Activated gamma-delta T cell (primary cell): ENCODE data around the gene STX10.
"Not testable (repeated sequence)": the region's sequence is repeated elsewhere in the genome, so short reads cannot be mapped to it uniquely, and the experiment has no call there.

Experiments used
- DNase-seq: peaks from one replicate; lab custom pipeline; 2025; lab: John Stamatoyannopoulos, UW

The STX10 gene

DNA sequence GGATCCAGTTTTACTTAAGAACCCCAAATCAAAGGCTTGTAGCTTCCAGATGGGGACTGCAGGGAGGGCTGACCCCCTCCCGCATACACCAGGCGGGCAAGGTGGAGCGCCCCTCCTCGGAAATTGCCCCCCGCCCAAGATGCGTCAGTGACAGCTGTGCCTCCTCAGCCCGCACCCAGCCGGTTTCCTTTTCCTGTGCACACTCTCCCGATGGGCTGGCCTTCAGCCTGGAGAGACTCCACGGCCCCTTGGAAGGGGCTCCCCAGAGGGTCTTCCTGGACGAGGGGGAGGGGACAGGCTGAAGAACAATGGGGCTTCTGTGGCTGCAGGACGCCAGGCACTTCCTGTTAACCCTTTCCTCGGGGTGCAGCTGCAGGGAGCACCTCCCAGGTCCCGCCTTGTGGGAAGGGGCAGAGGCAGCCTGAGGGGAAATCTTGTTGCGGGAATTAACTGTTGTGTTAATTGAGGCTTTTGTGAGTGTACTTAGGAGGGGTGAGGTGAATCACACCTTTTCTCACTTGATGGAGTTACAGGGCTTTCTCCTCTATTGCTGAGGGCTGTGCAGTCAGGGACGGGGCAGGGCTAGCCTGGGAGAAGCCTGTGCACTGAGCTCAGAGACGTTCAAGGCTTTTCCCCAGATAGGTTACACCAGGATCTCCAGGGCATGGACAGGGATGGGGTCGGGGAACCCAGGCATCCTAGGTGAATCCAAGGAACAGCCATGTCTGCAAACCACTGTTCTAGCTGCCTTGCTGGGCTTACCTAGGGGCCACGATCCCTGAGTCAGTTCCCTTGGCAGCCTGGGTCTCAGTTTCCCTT is 14.4 kb upstream of the STX10 start:
- DNase-seq = peak; percentile 31

DNA sequence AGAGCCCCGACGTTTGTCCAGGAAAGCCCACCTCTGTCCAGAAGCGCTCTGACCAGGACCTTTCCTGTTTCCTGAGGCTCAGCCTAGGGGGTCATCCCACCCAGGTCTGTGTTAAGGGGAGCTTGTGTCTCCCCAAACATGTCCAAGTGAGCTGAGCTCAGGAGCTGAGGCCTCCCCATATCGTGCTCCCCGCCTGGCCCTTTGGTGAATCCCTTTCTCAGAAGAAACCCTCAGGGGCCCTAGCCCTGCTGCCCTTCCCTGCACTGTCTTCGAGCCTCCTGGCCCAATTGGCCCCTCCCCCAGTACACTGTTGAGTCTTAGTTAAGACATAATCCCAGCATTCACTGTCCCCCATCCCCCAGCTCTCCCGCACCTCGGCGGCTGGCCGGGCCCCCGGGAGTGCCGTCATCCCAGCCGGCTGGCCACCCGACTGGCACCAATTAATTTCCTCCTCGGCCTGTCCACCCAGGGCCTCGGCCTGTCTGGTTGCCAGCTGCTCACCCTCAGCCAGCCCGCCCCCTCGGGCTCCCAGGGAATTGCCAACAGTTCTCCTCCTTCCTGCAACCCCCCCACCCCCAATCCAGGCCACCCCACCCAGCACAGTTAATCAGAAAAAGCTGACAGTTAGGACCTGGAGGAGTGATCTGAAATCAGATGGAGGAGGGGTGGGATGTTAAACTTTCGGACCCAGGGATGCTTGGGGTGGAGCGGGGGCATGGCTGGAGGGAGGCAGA is 13.6 kb upstream of the STX10 start:
- no peak for DNase-seq

DNA sequence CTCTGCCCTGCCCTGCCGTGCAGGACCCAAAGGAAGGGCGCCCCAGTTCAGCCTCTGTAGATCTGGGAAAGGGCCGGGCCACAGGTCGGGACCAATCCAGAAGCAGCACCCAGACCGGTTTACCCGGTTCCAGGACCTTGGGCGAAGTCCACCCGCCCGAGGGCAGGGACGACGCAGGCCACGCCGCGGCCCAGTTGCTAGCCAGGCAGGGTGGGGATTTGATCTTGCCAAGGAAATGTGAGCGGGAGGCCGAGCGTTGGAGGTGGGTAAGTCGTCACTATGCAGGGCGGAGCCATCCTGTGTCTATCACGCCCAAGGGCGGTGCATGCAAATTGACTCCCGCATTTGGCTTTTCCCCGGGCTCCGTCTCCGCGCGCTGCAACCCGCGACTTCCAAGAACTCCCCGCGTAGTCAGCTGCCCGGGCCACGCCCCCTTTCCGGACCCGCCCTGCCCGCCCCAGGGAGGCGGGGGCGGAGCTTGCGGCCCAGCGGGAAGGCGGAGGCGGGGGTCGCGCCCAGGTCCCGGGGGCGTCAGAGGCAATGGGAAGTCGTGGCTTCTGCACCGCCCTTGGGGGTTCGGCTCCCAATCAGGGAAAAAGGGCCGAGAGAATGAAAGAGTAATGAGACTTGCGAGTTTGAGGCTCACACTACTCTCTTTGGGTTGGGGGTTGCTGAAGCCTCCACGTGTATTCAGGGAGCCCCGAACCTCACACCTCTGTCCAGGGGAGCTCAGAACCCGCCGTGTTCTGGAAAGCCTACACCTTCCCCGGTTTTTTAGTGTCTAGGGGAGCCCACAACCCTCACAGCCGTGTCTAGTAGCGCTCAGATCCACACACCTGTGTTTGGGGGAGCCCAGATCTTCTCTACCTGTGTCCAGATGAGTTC is 12.8 kb upstream of the STX10 start:
- DNase-seq = peak; percentile 61

DNA sequence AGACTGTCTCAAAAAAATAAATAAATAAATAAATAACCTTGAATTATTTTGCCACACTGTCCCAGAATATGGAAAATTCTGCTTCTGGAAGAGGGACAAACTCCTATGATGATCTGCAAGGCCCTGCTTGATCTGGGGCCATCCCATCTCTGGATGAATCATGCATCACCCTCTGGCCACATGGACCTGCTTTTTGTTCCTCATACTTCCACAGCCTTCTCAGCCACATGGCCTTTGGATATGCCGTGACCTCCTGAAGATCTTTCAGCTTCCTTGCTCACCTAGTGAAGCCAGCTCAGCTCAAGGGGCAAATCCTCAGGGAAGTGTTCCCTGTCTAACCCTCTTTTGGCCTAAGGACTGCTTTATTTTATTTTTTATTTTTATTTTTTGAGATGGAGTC is 10.4 kb upstream of the STX10 start:
- no peak for DNase-seq

DNA sequence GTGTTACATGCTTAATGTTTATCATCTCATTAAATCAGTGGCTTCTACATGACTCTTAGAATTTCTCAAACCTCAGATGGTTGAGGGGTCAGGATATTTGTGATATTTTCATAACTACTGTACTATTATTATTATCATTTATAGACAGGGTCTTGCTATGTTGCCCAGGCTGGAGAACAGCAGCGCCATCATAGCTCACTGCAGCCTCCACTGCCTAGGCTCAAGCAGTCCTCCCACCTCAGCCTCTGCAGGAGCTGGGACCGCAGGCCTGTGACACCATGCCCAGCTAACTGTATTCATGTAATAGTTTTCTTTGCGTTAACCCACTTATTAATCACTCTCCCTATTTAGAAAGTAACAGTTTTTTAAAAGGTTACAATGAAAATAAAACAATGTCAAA is 9.5 kb upstream of the STX10 start:
- DNase-seq = no peak

DNA sequence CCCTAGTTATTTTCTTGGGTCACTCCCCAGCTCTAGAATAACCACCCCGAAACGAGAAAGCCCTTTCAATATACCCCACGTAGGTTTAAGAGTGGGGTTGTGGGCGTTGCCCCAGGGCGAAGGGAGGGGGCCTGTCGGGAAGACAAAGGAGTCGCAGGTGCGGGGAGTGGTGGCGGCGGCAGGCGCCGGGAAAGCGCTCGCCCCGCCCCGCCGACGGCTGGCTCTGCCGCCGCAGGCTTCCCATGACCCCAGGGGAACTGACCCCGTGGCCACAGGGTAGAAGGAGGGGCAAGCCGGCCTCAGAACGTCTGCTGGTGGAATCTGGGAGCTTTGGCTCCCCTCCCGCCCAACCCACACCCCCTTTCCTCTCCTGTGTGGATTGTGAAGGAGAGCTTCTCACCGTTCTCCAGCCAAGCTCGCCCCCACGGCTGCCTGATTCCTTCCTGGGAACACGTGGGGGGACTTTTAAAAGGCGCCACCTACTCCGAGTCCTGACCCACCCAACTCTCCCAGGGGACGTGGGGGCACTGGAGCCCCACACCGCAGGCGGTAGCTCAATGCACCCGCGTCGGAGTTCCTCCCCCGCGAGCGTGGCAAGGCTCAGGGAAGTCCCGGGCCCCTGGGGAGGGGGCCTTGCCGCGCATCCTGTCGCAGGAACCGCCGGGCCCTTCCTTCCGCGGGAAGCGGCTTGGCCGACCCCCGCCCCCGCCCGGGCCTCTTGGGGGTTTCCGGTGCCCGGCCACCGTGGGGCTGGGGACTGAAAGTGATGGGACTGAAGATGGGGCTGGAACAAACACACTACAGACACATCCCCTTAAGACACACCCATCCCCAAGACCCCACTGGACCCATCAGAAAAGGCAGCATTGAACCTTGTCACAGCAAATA is 5.5 kb upstream of the STX10 start:
- DNase-seq = peak; percentile 77

DNA sequence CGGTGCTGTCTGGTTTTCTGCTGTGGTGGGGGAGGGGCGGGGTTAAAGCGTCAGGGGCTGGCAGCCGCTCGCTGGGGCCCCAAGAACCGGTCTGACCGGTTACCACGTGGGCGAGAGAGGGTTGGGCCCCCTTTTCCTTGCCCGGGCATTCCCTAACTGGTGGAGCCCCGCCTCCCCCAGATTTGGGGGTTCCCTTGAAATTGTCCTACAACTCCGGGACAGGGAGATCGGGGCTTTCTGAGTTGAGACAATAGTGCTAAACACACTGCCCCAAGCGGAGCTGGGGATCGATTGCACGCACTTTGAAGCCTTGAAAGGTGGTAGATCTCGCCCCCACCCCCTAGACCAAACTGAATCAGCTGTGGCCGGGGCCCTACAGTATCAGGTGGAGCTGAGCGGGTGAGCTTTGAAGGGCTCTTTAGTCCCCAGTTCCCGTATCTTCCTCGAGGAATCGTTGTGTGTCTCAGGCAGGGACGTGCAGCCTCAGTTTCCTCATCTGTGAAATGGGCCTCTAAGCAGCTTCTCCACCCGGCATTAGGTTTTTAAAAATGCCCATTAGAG is 4.8 kb upstream of the STX10 start:
- DNase-seq = peak; percentile 38

DNA sequence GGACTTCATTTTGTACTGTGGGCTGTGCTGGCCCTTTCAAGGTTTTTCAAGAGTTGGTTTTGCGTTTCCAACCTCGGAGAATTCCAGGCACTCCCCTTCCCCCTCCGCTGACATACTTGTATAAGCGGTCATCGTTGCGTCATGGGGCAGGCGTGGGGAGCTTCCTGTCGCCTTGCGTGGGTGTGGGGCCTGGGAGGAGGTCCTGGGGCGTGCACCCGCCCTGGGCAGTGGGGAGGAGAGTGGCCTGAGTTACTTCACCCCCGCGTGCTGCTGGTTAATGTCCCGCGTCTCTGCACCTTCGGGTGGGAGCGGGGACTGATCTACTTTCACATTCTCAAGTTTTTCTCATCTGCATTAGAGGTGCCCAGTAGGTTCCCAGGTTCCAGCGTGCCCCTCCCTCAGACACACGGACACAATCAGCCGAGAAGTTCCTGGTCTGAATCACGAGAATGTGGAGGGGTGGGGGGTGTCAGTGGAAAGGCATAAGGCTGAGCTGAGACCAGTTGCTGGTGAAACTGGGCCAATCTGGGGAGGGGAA is 4.1 kb upstream of the STX10 start:
- no peak for DNase-seq

DNA sequence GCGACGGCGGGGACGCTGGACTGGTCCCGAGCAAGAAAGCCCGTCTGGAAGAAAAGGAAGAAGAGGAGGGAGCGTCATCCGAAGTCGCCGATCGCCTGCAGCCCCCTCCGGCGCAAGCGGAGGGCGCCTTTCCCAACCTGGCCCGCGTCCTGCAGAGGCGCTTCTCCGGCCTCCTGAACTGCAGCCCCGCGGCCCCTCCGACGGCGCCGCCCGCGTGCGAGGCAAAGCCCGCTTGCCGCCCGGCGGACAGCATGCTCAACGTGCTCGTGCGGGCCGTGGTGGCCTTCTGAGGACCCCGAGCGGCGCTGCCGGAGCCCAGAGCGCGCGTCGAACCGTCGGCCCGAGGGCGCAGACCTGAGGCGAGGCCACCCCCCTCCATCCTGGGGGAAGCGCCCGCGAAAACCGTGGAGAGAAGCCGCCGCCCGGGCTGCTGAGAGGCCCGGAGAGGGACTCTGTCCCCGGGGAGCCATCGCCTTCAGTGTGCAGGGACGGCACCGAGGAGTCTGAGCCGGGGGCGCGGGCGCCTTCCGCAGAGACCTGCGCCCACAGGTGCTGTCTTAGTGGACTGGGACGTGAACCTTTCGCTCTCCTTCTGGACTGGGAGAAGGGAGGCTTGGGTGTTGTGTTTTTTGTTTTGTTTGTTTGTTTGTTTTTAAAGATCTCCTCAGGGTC is 3.5 kb upstream of the STX10 start:
- DNase-seq = no peak

DNA sequence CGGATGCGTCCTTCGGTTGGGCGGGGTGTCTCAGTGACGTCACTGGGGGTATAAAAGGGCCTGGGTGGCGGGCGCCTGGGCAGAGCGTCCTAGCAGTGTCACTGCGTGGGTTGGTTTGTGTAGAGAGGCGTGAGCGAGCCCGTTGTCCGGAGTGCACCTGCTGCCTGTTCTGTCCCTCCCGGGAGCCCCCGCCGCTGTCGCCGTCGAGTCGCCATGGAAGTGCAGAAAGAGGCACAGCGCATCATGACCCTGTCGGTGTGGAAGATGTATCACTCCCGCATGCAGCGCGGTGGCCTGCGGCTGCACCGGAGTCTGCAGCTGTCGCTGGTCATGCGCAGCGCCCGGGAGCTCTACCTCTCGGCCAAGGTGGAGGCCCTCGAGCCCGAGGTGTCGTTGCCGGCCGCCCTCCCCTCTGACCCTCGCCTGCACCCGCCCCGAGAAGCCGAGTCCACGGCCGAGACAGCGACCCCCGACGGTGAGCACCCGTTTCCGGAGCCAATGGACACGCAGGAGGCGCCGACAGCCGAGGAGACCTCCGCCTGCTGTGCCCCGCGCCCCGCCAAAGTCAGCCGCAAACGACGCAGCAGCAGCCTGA is 2.9 kb upstream of the STX10 start:
- peak; percentile 74 for DNase-seq

DNA sequence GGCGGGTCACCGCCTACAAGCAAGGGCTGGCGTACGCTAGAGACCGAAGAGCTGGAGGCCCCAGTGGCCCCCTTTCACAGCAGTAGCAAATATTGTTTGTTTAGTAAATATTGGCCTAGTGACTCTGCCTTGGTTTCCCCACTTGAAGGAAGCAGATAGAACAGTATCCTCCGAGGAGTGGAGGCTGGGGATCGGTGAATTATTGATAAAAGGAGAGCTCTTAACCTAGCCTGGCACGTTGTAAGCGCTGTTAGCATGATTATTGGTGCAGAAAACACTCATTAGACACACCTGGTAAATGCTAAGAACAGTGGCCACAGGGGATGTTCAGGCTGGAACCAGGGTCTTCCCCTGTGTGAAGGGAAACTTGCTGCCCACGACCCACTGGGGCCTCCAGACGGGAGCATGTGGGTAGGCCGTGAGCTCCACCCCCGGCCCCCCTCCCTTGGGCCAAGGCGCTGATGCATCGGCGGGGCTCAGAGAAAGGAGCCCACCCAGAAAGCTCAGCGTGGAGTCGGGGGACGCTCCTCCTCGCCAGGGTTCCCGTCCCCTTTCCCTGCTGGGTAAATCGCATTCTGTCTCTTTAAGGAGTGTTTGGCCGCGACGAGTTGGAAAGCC is 2.3 kb upstream of the STX10 start:
- DNase-seq = no peak

DNA sequence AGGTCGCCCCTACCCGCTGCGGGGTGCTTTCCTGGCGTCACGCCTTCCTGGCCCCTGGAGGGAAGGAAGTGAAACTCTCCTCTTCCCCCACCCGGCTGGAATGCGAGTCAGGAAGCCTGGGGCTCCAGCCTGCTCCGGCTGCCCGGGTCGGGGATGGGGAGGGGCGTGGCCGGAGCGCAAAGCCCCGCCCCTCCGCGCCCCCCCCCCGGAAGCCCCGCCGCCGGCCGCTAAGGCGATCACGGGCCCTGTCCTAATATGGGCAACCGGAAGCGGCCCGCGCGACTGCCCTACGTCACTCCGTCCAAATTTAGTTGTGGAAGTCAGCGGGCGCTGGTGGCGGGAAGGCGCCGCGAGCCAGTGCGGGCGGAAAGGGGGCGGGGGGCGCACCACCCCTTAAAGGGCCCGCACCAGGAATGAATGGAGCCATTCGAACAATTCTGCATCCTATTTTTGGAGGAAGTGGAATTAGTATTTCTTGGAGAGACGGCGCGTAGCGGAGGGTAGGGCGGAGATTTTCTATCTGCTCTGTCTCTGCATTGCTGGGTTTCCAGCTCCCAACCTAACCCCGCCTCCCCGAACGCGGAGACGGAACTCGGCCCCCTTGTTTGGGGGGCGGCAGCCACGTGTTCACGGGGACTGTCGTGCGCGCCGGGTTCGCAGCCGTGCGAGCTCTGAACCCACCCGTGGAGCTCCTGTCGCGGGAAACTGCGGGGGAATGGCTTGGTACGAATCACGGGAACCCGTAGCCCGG is 1.6 kb upstream of the STX10 start:
- DNase-seq = peak; percentile 97

DNA sequence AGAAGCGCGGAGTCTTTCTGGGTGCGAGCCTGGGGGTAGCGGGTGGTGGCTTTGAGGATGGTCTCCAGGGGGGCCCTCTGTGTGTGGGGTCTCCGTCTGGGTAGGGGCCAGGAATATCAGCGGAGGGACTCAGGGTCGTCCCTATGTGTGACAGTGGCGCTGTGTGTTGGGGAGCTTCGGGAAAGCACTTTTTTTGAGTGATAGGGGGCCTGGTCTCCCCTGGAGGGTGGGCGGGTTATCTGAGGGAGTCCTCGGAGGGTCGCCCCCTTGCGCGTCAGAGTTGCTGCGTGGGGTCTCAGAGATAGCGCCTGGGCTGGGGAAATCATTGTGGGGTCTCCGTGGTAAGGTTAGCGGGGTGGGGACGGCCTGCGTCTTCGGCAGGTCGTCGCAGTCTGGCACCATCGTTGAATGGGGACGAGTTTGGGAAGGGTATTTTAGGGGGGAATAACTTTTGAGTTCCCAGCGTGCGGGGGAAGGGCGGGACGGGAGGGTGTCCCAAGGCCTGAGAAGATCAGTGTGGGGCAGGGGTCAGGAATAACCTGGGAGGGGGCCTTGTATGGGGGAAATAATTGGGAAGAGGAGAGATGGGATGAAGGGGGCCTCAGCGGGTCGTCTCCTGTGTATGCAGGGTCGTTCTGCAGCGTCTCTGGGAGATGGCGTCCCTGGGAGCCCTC is 893 bp upstream of the STX10 start:
- DNase-seq = no peak

DNA sequence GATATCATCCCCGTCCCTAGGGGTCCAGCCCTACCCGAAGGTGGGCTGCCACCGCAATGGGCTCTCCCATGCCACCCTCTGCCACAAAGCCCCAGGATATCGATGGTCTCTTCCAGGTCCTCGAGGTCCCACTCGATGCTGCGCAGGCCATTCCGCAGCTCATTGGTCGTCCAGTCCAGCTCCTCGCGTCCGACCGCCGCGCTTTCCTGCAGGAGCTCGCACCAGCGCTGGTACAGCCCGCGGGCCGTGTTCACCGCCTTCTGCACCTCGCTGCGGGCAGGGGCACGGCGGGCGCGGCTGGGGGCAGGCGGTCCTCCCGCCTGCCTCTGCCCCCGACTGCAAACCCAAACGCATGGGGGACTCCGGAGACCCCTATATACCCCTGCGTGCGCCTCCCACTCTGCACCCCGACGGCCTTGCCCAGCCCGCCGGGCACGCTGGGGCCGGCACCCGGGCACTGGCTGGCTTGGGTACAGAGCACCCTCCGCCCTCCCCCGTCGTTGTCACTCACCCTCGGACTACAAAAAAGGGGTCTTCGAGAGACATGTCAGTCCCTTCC is 468 bp downstream of the STX10 start:
- no peak for DNase-seq

DNA sequence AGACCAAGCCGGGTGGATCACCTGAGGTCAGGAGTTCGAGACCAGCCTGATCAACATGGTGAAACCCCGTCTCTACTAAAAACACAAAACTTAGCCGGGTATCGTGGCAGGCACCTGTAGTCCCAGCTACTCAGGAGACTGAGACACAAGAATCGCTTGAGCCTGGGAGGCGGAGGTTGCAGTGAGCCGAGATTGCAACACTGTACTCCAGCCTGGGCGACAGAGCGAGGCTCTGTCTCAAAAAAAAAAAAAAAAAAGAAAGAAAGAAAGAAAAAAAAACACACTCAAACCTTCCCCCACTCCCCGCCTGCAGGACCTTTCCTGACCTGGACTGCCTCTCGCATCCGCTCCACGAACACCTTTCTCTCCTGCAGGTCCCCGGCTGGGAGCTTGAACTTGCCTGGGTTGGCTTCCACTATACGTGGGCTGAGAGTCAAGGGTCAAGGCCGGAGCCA is 975 bp downstream of the STX10 start:
- DNase-seq = not testable (repeated sequence)

DNA sequence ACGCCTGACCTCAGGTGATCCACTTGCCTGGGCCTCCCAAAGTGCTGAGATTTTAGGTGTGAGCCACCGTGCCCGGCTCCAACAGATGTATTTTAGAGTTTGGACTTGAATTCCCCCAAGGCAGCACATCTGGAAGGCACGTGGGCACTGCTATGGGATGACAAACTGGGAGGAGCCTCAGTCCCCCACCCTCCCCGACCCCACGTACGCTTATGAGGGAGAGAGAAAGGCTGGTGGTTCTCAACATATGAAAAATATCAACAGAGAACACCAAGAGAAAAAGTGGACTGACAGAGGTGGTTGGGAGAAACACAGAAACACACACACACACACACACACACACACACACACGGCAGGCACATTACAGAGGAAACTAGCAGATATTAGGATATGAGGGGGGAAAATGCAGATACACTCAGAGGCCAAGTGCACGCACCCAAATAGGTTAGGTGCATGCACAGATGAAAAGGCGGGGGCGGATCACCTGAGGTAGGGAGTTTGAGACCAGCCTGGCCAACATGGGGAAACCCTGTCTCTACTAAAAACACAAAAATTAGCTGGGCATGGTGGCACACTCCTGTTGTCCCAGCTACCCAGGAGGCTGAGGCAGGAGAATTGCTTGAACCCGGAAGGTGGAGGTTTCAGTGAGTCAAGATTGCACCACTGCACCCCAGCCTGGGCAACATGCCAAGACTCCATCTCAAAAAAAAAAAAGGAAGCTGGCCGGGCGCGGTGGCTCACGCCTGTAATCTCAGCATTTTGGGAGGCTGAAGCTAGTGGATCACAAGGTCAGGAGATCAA is 3.2 kb downstream of the STX10 start:
- no peak for DNase-seq
